Suppressor macrophage treated with lipopolysaccharide for 4 hours (primary cell): ENCODE data around the gene SULT1C2.
"Not testable (repeated sequence)": the region's sequence is repeated elsewhere in the genome, so short reads cannot be mapped to it uniquely, and the experiment has no call there.

ENCODE experiments used
- DNase-seq: peaks from one replicate; pipeline ENCODE4 v3.0.0-alpha.2; 2020

Gene SULT1C2

GRCh38 chr2:108288534-108289106, at the start of gene SULT1C2:
Gene SULT1C2 (plus strand): TSS chr2:108288895. CDS start chr2:108293668, 4,773 bp downstream.
- peak; percentile 36 for DNase-seq

DNA sequence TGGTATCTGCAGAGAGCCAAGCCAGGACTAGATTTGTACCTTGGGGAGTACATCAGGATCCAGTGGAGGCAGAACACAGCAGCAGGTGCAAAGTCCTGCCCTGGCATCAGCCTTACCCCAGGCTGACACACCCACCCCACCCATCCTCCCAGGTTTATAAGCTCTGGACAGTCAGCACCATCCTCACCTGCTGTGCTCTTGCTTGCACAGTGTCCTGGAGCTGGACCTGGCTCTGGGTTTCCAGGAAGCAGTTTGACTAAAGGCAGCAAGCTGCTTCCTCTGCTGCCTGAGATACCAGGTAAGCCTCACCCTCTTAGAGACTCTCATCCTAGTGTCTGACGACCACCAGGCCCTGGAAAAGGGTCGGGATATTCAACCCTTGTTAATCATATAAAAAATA, 48.9 kb upstream of the SULT1C2 start, which contains the start of gene SULT1C3:
TSS of gene SULT1C3 (plus strand) at position 183 of the 400 bp plus-strand sequence. CDS start 7,227 bp downstream, outside the sequence.
- no peak for DNase-seq

DNA sequence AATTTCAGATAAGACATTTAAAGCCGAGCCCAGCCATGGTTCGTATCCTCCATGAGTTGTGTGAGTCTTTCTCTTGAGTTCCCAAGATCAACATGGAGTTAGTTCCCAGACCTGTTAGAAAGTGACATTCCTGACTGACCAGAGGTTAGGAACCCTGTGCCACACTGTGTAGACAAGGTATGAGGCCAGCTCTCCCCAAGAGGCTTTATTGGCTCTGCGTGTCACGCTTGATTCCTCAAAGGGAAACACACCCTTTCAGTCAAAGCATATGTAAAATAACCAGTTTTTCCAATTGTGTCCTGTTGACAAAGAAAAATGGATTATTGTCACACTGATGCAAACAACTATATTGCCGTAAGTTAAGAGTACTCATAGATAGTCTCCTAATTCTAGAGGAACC, 47.7 kb upstream of the SULT1C2 start:
- DNase-seq: no peak

- DNase-seq: peak; percentile 27
These were observed 45.1 kb upstream of the SULT1C2 start for GRCh38 chr2:108243566-108243965.

DNA sequence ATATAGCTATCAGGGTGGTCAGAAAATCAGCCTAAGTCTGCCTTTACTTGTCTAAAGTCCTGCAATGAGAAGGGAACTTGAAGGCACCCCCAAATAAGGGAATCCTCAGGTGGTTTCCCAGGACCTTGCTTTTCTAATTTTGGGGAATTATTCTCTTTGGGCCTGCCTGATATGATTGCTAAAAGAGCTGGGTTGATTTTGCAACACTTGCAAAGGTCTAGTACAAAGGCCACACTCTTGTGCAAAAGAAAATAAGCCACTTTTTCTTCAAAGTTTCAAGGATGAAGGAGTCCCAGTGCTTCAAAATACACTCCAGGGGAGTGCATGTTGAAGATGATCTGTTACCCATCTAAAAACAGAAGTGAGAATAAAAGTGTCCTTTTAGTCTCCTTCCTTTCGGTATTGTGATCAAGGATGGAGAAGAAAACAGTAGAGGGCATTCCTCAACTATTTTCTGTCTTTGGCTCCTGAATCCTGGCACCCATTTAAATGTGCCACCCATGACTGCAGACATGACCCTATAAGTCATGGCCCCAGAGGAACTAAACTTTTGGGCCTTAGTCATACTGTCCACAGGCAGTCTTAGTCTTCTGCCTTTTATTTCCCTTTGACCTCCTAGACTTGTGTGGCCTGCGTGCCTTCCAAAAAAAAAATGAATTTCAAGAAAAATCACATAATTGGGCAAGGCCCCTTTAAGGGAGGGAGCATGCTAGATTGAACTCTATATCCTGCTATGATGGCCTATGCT, 43.9 kb upstream of the SULT1C2 start:
- peak; percentile 20 for DNase-seq

- DNase-seq: no peak
These were observed 35.6 kb upstream of the SULT1C2 start for GRCh38 chr2:108253106-108253505.

DNA sequence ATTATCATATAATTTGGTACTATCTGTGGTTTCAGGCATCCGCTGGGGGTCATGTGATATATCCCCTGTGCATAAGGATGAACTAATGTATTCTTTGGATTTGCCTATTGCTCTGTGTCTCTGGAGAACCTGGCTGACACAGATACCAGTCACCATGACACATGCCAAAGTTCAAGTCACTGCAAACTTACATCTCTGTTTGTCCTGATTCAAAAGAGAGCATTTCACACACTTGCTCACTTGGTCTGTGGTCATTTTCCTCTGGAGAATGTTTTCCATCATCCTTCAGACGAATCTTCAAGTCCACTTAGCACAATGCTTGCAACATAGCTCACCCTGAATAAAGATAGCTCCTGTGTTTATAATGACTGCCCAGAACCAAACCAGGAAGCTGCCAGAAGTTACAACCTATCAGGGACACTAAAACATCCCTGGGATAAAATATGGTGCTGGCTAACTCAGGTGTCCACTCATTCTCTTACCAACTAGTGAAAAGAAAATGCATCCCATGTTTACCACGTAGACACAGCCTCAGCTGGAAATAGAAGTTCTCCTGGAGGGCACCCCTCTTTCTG, 30.9 kb upstream of the SULT1C2 start:
- no peak for DNase-seq

- DNase-seq: no peak
These were observed 27.9 kb upstream of the SULT1C2 start for GRCh38 chr2:108260773-108261172.

GRCh38 chr2:108262036-108262435, 26.7 kb upstream of the SULT1C2 start:
- no peak for DNase-seq

- no peak for DNase-seq
These were observed 25.3 kb upstream of the SULT1C2 start for GRCh38 chr2:108263401-108263800.

DNA sequence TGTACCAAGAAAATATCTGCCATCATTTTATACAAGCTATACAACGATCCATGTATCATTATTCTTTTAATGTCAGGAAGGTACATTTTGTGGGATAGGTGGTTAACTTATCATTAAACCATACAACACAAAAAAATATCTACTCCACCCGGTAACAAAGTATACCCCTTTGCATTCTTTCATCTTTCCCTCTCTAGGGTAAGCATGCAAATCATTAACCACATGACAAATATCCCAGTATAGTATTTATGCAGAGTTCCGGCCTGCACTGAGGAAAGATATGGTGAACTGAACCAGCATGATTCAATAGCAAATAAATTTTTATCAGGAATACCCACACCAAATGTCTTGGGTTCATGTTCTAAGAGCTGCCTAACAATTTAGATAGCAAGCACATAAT, 22.5 kb upstream of the SULT1C2 start:
- DNase-seq: no peak

- peak; percentile 81 for DNase-seq
These were observed 21.6 kb upstream of the SULT1C2 start for GRCh38 chr2:108267101-108267500.

GRCh38 chr2:108268001-108268400, 20.7 kb upstream of the SULT1C2 start:
- DNase-seq: peak; percentile 53

DNA sequence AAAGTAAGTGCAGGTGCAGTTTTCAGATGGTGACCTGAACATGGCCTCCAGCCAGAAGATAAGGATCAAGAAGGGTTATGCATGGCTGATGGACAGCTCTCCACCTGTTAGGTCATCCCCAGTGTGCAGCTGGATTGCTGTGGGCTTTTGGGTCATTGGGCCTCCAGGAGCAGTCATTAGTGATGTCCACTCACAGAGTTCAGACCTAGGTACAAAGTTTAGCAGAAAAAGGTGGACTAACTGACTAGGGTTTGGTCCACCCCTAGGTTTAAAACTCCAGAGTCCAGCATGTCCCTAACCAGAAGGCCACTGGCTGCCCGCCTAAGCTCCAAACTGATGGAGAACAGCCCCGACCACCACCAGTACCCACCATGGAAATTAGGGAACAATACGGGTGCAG, 18.3 kb upstream of the SULT1C2 start:
- DNase-seq: no peak

DNA sequence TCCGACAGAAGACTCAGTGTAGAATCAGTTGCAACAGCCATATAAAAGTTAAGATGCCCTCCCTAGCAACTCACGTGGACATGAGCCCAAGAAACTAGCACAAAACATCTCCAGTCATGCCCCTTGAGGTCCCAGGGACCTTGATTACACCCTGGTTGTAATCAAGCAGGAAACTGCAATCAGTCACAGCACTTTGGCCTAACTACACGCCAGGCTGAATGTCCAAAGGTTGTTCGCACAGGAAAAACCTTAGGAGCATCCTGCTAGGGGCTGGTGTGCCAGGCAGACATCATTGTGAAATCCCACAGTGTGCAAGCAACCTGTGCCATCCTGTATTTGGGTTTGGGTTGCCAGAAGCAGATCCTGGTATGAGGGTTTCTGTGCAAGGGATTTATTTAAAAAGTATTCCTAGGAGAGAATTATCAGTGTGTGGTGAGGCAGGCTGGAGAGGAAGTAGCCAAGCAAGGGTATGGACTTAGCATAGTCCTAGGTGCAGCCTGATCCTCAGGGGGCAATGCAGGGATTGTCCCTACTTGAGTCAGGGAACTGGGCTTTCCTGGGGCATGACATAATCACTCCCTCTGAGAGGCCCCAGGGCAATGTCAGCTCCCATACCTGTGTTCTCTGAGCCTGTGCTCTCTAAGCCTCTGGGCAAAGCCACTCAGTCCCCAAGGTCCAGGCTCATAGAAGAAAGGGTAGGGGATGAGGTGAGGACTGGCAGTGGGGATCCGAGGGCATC, 17.8 kb upstream of the SULT1C2 start:
- no peak for DNase-seq

DNA sequence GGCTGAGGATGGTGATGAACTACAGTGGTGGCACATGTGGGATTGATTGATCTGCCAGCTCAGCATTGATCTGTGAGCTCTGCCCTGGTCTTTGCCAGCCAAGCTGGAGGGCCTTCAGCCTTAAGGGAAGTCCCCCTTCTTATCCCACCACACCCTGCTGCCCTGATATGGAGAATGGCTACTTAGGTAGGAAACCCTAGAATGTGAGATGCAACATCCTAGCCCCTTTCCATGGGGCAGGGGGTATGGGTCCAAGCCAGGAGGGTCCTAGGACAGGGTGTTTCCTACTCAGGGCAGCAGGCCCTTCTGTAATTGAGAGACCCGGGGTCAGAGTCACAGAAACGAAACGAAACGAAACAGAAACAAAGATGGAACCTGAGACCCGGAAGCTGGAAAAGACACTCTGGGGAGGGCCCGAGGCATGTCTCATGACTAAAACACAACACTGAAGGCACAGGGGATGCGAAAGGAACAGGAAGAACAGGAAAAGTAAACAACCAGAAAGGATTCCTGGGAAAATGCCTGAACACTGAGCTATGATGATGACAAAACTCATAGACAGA, 16.9 kb upstream of the SULT1C2 start:
- DNase-seq: no peak

DNA sequence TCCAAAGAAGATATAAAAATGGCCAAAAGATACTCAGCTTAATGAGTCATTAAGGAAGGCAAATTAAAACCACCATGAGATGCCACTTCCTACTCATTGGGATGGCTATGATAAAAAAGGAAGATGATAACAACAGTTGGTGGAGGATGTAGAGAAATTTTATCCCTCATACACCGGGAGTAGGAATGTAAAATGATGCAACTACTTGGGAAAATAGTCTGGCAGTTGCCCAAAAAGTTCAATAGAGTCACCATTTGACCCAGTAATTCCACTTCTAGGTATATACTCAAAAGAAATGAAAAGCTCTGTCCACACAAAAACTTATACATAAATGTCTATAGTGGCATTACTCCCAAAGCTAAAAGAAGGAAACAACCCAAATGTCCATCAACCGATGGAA, 10.1 kb upstream of the SULT1C2 start:
- DNase-seq: no peak

GRCh38 chr2:108279468-108279867, 9.2 kb upstream of the SULT1C2 start:
- no peak for DNase-seq

GRCh38 chr2:108280466-108280865, 8.2 kb upstream of the SULT1C2 start:
- DNase-seq: no peak

- DNase-seq: not testable (repeated sequence)
These were observed 4.1 kb upstream of the SULT1C2 start for GRCh38 chr2:108284566-108284965.

DNA sequence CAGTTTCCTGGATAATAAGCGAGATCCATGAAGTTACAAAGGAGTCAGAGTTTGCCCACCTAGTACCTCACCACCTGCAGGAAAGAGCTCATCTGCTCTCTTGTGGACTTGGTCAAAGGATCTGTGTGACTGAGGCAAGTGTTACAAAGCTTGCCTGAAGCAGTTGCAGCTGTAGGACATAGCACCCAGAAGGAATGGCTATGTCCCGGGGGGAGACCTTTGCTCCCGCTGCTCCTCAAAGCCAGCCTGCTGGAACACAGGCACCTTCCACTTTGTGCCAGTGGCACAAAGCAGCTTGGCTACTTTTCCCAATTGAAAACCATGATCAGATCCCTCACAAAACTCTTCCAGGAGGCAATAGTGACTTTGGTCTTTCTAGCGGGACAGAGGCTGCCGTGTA, 3.1 kb upstream of the SULT1C2 start:
- DNase-seq: no peak

DNA sequence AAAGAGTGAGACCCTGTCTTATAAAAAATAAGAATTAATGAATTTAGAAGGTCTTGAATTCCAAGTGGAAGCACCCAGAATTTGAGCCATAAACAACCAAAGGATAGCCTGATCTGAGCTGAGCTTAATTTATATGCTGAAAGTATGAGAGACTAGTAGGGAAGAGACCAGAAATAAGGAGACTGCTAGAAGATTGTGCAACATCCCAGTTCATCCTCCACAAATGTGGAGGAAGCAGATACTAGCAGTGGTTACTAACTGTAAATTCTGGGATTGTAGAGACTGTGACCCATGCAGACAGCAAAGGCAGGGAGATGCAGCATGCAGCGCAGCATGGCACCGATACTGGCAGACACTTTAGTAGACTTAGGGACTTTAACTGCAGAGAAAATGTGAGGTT, 1.5 kb upstream of the SULT1C2 start:
- DNase-seq: peak; percentile 14

GRCh38 chr2:108293850-108294249, 5.2 kb downstream of the SULT1C2 start:
- DNase-seq: no peak
